ENCODE data around the gene EHD1. TPM values are rescaled to one million over a fixed set of nuclear protein-coding genes. Genes with fewer than 3 reads are reported as not detected.

EHD1 gene
- total and polyA plus RNA-seq, 9 of the 15 experiments (the other 6 are each of a cell fraction or from before 2014, with no cell fraction given): 0.46 to 65.0 (median 16.4) TPM

- TF ChIP-seq ZBTB33 (CRISPR knock-in tag; IDR thresholded peaks at IDR 0.05) (no peak; the same call in 1 of the 2 replicates), ELF4 (CRISPR knock-in tag; IDR thresholded peaks at IDR 0.05) (no peak; the same call in 1 of the 2 replicates), GATA2 (CRISPR knock-in tag; IDR thresholded peaks at IDR 0.05) (peak; percentile 99), PHB2 (IDR thresholded peaks at IDR 0.05; ENCODE audit: low read depth) (peak; percentile 90), POLR2H (tag; IDR thresholded peaks at IDR 0.05; ENCODE audit: low read depth) (no peak), CHD7 (IDR thresholded peaks at IDR 0.05; ENCODE audit: low read depth, low read length) (no peak), RBBP5 (IDR thresholded peaks at IDR 0.05; ENCODE audit: borderline replicate concordance, insufficient read depth, low read length, poor library complexity, severe bottlenecking) (peak; percentile 29), PHB (CRISPR knock-in tag; IDR thresholded peaks at IDR 0.05) (no peak; the same call in 1 of the 2 replicates), TEAD4 (IDR thresholded peaks at IDR 0.05; ENCODE audit: low read length) (peak; percentile 97), TEAD4 (CRISPR knock-in tag; IDR thresholded peaks at IDR 0.05; ENCODE audit: borderline replicate concordance) (no peak), CTBP1 (IDR thresholded peaks at IDR 0.05; ENCODE audit: borderline replicate concordance) (peak; percentile 98), CC2D1A (IDR thresholded peaks at IDR 0.05) (peak; percentile 95; the same call in 1 of the 2 replicates)
- TF ChIP-seq, protein P1, sequence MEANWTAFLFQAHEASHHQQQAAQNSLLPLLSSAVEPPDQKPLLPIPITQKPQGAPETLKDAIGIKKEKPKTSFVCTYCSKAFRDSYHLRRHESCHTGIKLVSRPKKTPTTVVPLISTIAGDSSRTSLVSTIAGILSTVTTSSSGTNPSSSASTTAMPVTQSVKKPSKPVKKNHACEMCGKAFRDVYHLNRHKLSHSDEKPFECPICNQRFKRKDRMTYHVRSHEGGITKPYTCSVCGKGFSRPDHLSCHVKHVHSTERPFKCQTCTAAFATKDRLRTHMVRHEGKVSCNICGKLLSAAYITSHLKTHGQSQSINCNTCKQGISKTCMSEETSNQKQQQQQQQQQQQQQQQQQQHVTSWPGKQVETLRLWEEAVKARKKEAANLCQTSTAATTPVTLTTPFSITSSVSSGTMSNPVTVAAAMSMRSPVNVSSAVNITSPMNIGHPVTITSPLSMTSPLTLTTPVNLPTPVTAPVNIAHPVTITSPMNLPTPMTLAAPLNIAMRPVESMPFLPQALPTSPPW (CRISPR knock-in tag; IDR thresholded peaks at IDR 0.05): peak; percentile 96
Observed at GRCh38 chr11:64888729-64889511, 10.5 kb upstream of the EHD1 start (continued).

Data from K562 (cell line).